T-helper 1 cell treated with Interleukin-12 subunit alpha and Interleukin-12 subunit beta and Interleukin-4 antibody, amounts not matched to agents 30 ng/mL and 1 ng/mL, for 36 hours (primary cell): ENCODE data around the gene RASSF1. TPM values are rescaled to one million over a fixed set of nuclear protein-coding genes. Genes with fewer than 3 reads are reported as not detected.

Source experiments
- intact Hi-C: fragments of 100-400 bp; cut with micrococcal nuclease; formaldehyde crosslinking; loops from one replicate; pipeline ENCODE4 v1.15.1; 2024
- total RNA-seq: library from RNA; stranded (reverse); gene quantifications from 2 replicates; pipeline ENCODE4 v1.2.3, GENCODE V29; 2022

Gene RASSF1
- 70.3 and 70.4 TPM in 2 replicates for total RNA-seq

GRCh38 chr3:50340448-50341329 is at the start of gene RASSF1:
Gene RASSF1 (minus strand): TSS chr3:50340836. CDS start chr3:50340805, 31 bp downstream.
- intact Hi-C loops: loop anchor here (1.0 kb wide), 1 partner anchor 10 kb away; the partner anchor contains the start of genes CYB561D2 and NPRL2

- intact Hi-C loops: no loop called here
Measured at GRCh38 chr3:50389414-50389767, 48.8 kb upstream of the RASSF1 start.

GRCh38 chr3:50388720-50389413 is 48.2 kb upstream of the RASSF1 start:
- intact Hi-C loops: no loop called here

GRCh38 chr3:50388016-50388719 is 47.5 kb upstream of the RASSF1 start:
- intact Hi-C loops: no loop called here

GRCh38 chr3:50385754-50386153 is 45.1 kb upstream of the RASSF1 start:
- intact Hi-C loops: no loop called here

GRCh38 chr3:50383750-50384149 is 43.1 kb upstream of the RASSF1 start:
- intact Hi-C loops: no loop called here

GRCh38 chr3:50382722-50383121 is 42.1 kb upstream of the RASSF1 start:
- intact Hi-C loops: no loop called here

- intact Hi-C loops: no loop called here
Measured at GRCh38 chr3:50381383-50381782, 40.7 kb upstream of the RASSF1 start.

- intact Hi-C loops: no loop called here
Measured at GRCh38 chr3:50380405-50381085, 39.9 kb upstream of the RASSF1 start.

- intact Hi-C loops: no loop called here
Measured at GRCh38 chr3:50378757-50379156, 38.1 kb upstream of the RASSF1 start.

GRCh38 chr3:50378024-50378423 is 37.4 kb upstream of the RASSF1 start:
- intact Hi-C loops: no loop called here

GRCh38 chr3:50375258-50375931 is 34.8 kb upstream of the RASSF1 start:
- intact Hi-C loops: no loop called here

GRCh38 chr3:50374363-50375257 is 34.0 kb upstream of the RASSF1 start:
- intact Hi-C loops: no loop called here

GRCh38 chr3:50373146-50374051 is 32.8 kb upstream of the RASSF1 start:
- intact Hi-C loops: no loop called here

- intact Hi-C loops: no loop called here
Measured at GRCh38 chr3:50372349-50372748, 31.7 kb upstream of the RASSF1 start.

GRCh38 chr3:50371133-50371685 is 30.6 kb upstream of the RASSF1 start:
- intact Hi-C loops: no loop called here

GRCh38 chr3:50370594-50370993 is 30.0 kb upstream of the RASSF1 start:
- intact Hi-C loops: no loop called here

GRCh38 chr3:50369012-50369670 is 28.5 kb upstream of the RASSF1 start:
- intact Hi-C loops: no loop called here
